Mesangial cell (primary cell): ENCODE data around the gene KLHL29. TPM values are rescaled to one million over a fixed set of nuclear protein-coding genes. Genes with fewer than 3 reads are reported as not detected.

Source experiments
- total RNA-seq: library from RNA; depleted of rRNA; stranded (reverse); fragments of >200 nt; gene quantifications from 2 replicates; pipeline ENCODE4 v1.2.3, GENCODE V29; 2015

Gene KLHL29
- 4.9 and 11.4 TPM in 2 replicates for total RNA-seq

GRCh38 chr2:23384551-23385343, at the start of gene KLHL29:
TSS of gene KLHL29 (plus strand) at chr2:23385179. CDS start at chr2:23562197, 177,018 bp downstream.

